Activated naive CD8-positive, alpha-beta T cell (primary cell): ENCODE results near the gene GAS2.

Experiments used
- H3K27ac Mint-ChIP-seq: one replicate; pipeline ENCODE4 v1.8.0; 2021; ENCODE audit warnings: mixed read lengths
- H3K27me3 Mint-ChIP-seq: one replicate; pipeline ENCODE4 v1.8.0; 2021; ENCODE audit warnings: mixed read lengths
- H3K36me3 Mint-ChIP-seq: one replicate; pipeline ENCODE4 v1.8.0; 2021; ENCODE audit warnings: mixed read lengths
- H3K4me1 Mint-ChIP-seq: one replicate; pipeline ENCODE4 v1.8.0; 2021; ENCODE audit warnings: low read depth, mixed read lengths
- H3K4me3 Mint-ChIP-seq: one replicate; pipeline ENCODE4 v1.8.0; 2021; ENCODE audit warnings: mild to moderate bottlenecking, mixed read lengths
- H3K9me3 Mint-ChIP-seq: one replicate; pipeline ENCODE4 v1.8.0; 2021; ENCODE audit warnings: low read depth, mixed read lengths

The GAS2 gene

GRCh38 chr11:22732588-22732987 is 66.2 kb downstream of the GAS2 start:
- H3K9me3 Mint-ChIP-seq: no peaks in the 10 kb centered on the region
- H3K27ac Mint-ChIP-seq: no peak overlapping the region
- H3K27me3 Mint-ChIP-seq: peaks cover 4% of the 10 kb centered on the region
- H3K36me3 Mint-ChIP-seq: no peaks in the 10 kb centered on the region
- no peak overlapping the region for H3K4me3 Mint-ChIP-seq
- H3K4me1 Mint-ChIP-seq: no peaks in the 10 kb centered on the region

GRCh38 chr11:22733475-22734248 is 67.3 kb downstream of the GAS2 start:
- peaks cover 4% of the 10 kb centered on the region for H3K27me3 Mint-ChIP-seq
- no peak overlapping the region for H3K27ac Mint-ChIP-seq
- no peaks in the 10 kb centered on the region for H3K9me3 Mint-ChIP-seq
- no peaks in the 10 kb centered on the region for H3K4me1 Mint-ChIP-seq
- H3K4me3 Mint-ChIP-seq: no peak overlapping the region
- H3K36me3 Mint-ChIP-seq: no peaks in the 10 kb centered on the region

- H3K27me3 Mint-ChIP-seq: peaks cover 4% of the 10 kb centered on the region
- H3K4me1 Mint-ChIP-seq: no peaks in the 10 kb centered on the region
Observed at GRCh38 chr11:22734628-22735345, 68.4 kb downstream of the GAS2 start.

GRCh38 chr11:22742157-22742613 is 75.8 kb downstream of the GAS2 start:
- peaks cover 8% of the 10 kb centered on the region for H3K27me3 Mint-ChIP-seq
- no peaks in the 10 kb centered on the region for H3K4me1 Mint-ChIP-seq
- H3K27ac Mint-ChIP-seq: no peak overlapping the region
- H3K36me3 Mint-ChIP-seq: no peaks in the 10 kb centered on the region
- H3K4me3 Mint-ChIP-seq: no peak overlapping the region
- no peaks in the 10 kb centered on the region for H3K9me3 Mint-ChIP-seq

More at GRCh38 chr11:22734628-22735345, 68.4 kb downstream of the GAS2 start:
- Mint-ChIP-seq H3K9me3 (no peaks in the 10 kb centered on the region), H3K36me3 (no peaks in the 10 kb centered on the region), H3K4me3 (no peak overlapping the region), H3K27ac (no peak overlapping the region)

- Mint-ChIP-seq H3K4me1 (no peaks in the 10 kb centered on the region), H3K27me3 (no peaks in the 10 kb centered on the region), H3K9me3 (no peaks in the 10 kb centered on the region), H3K4me3 (no peak overlapping the region), H3K27ac (no peak overlapping the region), H3K36me3 (no peaks in the 10 kb centered on the region)
Observed at GRCh38 chr11:22749536-22749935, 83.1 kb downstream of the GAS2 start.

GRCh38 chr11:22752908-22753310 is 86.5 kb downstream of the GAS2 start:
- H3K36me3 Mint-ChIP-seq: no peaks in the 10 kb centered on the region
- no peaks in the 10 kb centered on the region for H3K27me3 Mint-ChIP-seq
- H3K9me3 Mint-ChIP-seq: no peaks in the 10 kb centered on the region
- H3K4me1 Mint-ChIP-seq: no peaks in the 10 kb centered on the region
- no peak overlapping the region for H3K4me3 Mint-ChIP-seq
- no peak overlapping the region for H3K27ac Mint-ChIP-seq

GRCh38 chr11:22753416-22753815 is 87.0 kb downstream of the GAS2 start:
- no peaks in the 10 kb centered on the region for H3K36me3 Mint-ChIP-seq
- no peak overlapping the region for H3K4me3 Mint-ChIP-seq

GRCh38 chr11:22761066-22761465 is 94.7 kb downstream of the GAS2 start:
- Mint-ChIP-seq H3K4me1 (no peaks in the 10 kb centered on the region), H3K27ac (no peak overlapping the region), H3K4me3 (no peak overlapping the region), H3K9me3 (no peaks in the 10 kb centered on the region), H3K36me3 (no peaks in the 10 kb centered on the region), H3K27me3 (no peaks in the 10 kb centered on the region)

More at GRCh38 chr11:22753416-22753815, 87.0 kb downstream of the GAS2 start:
- no peak overlapping the region for H3K27ac Mint-ChIP-seq
- H3K27me3 Mint-ChIP-seq: no peaks in the 10 kb centered on the region
- no peaks in the 10 kb centered on the region for H3K4me1 Mint-ChIP-seq
- no peaks in the 10 kb centered on the region for H3K9me3 Mint-ChIP-seq

- no peaks in the 10 kb centered on the region for H3K36me3 Mint-ChIP-seq
- H3K4me3 Mint-ChIP-seq: no peak overlapping the region
- H3K27ac Mint-ChIP-seq: no peak overlapping the region
- H3K9me3 Mint-ChIP-seq: no peaks in the 10 kb centered on the region
- no peaks in the 10 kb centered on the region for H3K27me3 Mint-ChIP-seq
- H3K4me1 Mint-ChIP-seq: no peaks in the 10 kb centered on the region
Observed at GRCh38 chr11:22763166-22763565, 96.8 kb downstream of the GAS2 start.

GRCh38 chr11:22764735-22765134 is 98.3 kb downstream of the GAS2 start:
- no peaks in the 10 kb centered on the region for H3K4me1 Mint-ChIP-seq
- H3K36me3 Mint-ChIP-seq: no peaks in the 10 kb centered on the region
- H3K9me3 Mint-ChIP-seq: no peaks in the 10 kb centered on the region
- no peak overlapping the region for H3K27ac Mint-ChIP-seq
- H3K4me3 Mint-ChIP-seq: no peak overlapping the region
- no peaks in the 10 kb centered on the region for H3K27me3 Mint-ChIP-seq

- Mint-ChIP-seq H3K36me3 (no peaks in the 10 kb centered on the region), H3K27me3 (no peaks in the 10 kb centered on the region), H3K4me1 (no peaks in the 10 kb centered on the region), H3K27ac (no peak overlapping the region), H3K4me3 (no peak overlapping the region), H3K9me3 (no peaks in the 10 kb centered on the region)
Observed at GRCh38 chr11:22768281-22768680, 101.9 kb downstream of the GAS2 start.

- Mint-ChIP-seq H3K4me1 (no peaks in the 10 kb centered on the region), H3K27ac (no peak overlapping the region), H3K27me3 (no peaks in the 10 kb centered on the region), H3K36me3 (no peaks in the 10 kb centered on the region), H3K4me3 (no peak overlapping the region), H3K9me3 (no peaks in the 10 kb centered on the region)
Observed at GRCh38 chr11:22769081-22769480, 102.7 kb downstream of the GAS2 start.

- no peak overlapping the region for H3K27ac Mint-ChIP-seq
- no peaks in the 10 kb centered on the region for H3K4me1 Mint-ChIP-seq
- no peaks in the 10 kb centered on the region for H3K36me3 Mint-ChIP-seq
- peaks cover 6% of the 10 kb centered on the region for H3K27me3 Mint-ChIP-seq
- no peak overlapping the region for H3K4me3 Mint-ChIP-seq
- H3K9me3 Mint-ChIP-seq: no peaks in the 10 kb centered on the region
Observed at GRCh38 chr11:22774716-22775115, 108.3 kb downstream of the GAS2 start.

- no peak overlapping the region for H3K4me3 Mint-ChIP-seq
- H3K4me1 Mint-ChIP-seq: no peaks in the 10 kb centered on the region
- peaks cover 8% of the 10 kb centered on the region for H3K27me3 Mint-ChIP-seq
- H3K27ac Mint-ChIP-seq: no peak overlapping the region
- no peaks in the 10 kb centered on the region for H3K36me3 Mint-ChIP-seq
- no peaks in the 10 kb centered on the region for H3K9me3 Mint-ChIP-seq
Observed at GRCh38 chr11:22775248-22775647, 108.8 kb downstream of the GAS2 start.

GRCh38 chr11:22778642-22779041 is 112.2 kb downstream of the GAS2 start:
- H3K27me3 Mint-ChIP-seq: peaks cover 8% of the 10 kb centered on the region
- no peak overlapping the region for H3K4me3 Mint-ChIP-seq
- no peaks in the 10 kb centered on the region for H3K36me3 Mint-ChIP-seq
- no peak overlapping the region for H3K27ac Mint-ChIP-seq
- H3K4me1 Mint-ChIP-seq: peaks cover 6% of the 10 kb centered on the region
- no peaks in the 10 kb centered on the region for H3K9me3 Mint-ChIP-seq
